DND-41 (cell line): ENCODE measurements around the gene CCL4.

ENCODE experiments used
- EZH2 ChIP-seq: IDR thresholded peaks from 3 replicates; pipeline ENCODE4 v1.6.1; 2012; ENCODE audit warnings: borderline replicate concordance, low read depth, mild to moderate bottlenecking, moderate library complexity, low read length, inconsistent platforms; ENCODE audit not compliant: severe bottlenecking
- TF ChIP-seq, protein P1 (sequence below): IDR thresholded peaks from 2 replicates; pipeline ENCODE4 v1.5.1; 2012; ENCODE audit warnings: borderline replicate concordance, low read length, moderate library complexity, mild to moderate bottlenecking; ENCODE audit not compliant: poor library complexity, severe bottlenecking; ENCODE audit errors: extremely low read depth

DNA sequence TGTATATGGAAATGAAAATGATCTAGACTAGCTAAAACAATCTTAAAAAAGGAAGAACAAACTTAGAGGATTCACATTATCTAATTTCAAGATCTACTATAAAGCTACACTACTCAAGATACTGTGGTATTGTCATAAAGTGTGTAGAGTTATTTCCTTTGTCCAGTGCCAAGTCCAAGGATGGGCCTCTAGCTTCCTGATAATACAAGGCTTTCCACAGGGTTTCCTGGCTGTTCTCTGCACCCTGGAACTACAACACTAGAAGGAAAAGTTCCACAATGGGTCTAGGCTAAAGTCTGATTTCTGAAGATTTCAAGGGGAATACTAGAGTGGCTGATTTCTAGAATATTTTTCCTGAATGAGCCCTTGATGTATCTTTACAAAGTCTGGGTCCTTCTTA, 38.6 kb downstream of the CCL4 start:
- TF ChIP-seq, protein P1, sequence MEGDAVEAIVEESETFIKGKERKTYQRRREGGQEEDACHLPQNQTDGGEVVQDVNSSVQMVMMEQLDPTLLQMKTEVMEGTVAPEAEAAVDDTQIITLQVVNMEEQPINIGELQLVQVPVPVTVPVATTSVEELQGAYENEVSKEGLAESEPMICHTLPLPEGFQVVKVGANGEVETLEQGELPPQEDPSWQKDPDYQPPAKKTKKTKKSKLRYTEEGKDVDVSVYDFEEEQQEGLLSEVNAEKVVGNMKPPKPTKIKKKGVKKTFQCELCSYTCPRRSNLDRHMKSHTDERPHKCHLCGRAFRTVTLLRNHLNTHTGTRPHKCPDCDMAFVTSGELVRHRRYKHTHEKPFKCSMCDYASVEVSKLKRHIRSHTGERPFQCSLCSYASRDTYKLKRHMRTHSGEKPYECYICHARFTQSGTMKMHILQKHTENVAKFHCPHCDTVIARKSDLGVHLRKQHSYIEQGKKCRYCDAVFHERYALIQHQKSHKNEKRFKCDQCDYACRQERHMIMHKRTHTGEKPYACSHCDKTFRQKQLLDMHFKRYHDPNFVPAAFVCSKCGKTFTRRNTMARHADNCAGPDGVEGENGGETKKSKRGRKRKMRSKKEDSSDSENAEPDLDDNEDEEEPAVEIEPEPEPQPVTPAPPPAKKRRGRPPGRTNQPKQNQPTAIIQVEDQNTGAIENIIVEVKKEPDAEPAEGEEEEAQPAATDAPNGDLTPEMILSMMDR: no peak
- no peak for TF ChIP-seq EZH2
